T47D (cell line): ENCODE data around the gene GRIN2A.

Experiments used
- DNase-seq, 2 experiments: peaks; one replicate each; pipeline versions ENCODE4 v3.0.0 to v3.0.0-alpha.2; 2011 to 2012; ENCODE audit warnings: low read depth in 1 of 2, low spot score in 1 of 2
- JUND ChIP-seq: IDR thresholded peaks from 2 replicates; pipeline ENCODE4 v1.6.1; 2012; ENCODE audit warnings: low read depth
- in situ Hi-C: cut with HindIII; loops from 2 replicates; pipeline ENCODE4 v1.10.0; 2016; ENCODE audit warnings: low sequenced_read_pairs, low pct_unique_long_range_greater_than_20kb

GRIN2A gene

GRCh38 chr16:9874219-9874618 is 308.0 kb downstream of the GRIN2A start:
- TF ChIP-seq JUND = no peak
- DNase-seq = no peak
- in situ Hi-C loops = no loop called here

DNA sequence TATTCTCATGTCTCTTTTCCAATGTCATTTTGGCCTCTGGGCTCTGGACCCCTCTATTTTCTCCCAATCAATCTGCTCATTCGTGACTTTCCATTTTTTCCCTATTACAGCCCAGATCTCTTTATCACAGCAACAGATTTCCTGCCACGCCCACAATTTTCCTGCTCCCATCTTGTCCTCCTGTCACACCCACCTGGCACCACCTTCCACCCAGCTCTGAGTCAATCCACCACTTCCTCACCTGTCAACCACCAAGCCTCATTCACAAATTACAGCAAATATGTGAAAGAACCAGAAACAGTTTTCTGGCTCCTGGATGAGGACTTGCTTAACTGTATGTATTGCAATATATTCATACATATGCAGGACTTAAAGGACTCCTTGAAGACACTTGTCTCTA is 311.3 kb downstream of the GRIN2A start:
- DNase-seq = no peak
- TF ChIP-seq JUND = no peak
- in situ Hi-C loops = no loop called here

DNA sequence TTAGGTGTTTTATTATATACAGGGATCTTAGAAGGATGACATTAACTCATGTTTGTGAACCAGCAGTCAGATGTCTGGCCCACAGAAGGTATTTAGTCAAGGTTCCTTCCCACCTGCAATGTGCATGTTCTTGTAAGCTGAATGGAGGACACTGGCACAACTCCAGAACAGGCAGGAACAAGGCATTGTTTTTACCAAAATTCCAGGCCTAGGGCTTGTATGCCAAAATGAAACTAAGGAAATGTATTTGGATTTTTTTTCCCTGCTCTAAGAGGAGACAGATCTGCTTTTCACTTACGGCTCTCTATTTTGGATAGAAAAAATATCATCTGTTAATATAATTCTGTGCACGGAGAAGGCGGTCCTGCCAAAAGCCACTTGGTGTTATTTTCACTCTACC is 312.5 kb downstream of the GRIN2A start:
- in situ Hi-C loops = no loop called here
- no peak for TF ChIP-seq JUND
- no peak for DNase-seq

DNA sequence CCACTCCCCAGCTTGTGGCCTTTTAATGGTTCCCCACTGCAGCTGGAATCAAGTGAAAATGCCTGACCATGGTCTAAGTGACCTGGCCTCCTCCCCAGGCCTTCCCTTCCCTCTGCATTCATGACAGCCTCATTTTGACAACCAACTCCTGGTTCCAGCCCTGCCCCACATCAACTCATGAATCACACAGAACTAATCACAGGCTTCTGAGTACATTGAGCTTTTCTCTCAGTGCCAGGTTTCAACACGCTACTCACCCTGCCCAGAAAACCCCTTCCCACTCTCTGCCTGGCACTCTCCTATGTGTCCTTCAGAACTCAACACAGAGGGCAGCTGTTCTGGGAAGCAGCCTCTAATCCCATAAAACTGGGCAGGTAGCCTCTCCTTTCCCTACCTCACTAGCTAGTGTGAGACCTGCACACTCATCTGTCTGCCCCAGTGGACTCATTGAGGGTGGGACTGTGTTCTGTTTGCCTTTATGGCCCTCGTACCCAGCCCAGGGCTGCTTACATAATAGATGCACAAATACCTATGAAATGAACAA is 313.6 kb downstream of the GRIN2A start:
- no peak for DNase-seq
- in situ Hi-C loops = no loop called here
- TF ChIP-seq JUND = no peak

GRCh38 chr16:9867176-9867575 is 315.1 kb downstream of the GRIN2A start:
- no peak for DNase-seq
- in situ Hi-C loops = no loop called here

DNA sequence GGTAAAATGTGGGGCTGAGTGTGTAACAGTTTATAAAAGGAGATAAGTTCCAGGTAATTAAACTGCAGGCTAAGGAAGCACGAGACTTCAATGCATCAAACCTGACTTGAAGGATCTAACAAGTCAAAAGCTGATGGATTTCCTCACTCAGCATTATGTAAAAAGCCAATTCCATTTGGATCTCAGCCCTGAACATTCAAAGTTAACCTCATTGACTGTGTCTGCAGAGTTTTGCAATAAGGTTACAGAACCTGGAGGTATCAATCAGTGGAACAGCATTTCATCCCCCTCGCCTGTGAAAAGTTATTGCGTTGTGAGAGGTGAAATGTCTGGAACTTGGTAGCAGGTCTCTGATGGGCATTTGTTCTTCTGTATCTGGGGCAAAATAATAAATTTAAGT is 317.8 kb downstream of the GRIN2A start:
- in situ Hi-C loops = no loop called here
- DNase-seq = no peak
- no peak for TF ChIP-seq JUND

More at GRCh38 chr16:9867176-9867575, 315.1 kb downstream of the GRIN2A start:
- TF ChIP-seq JUND = no peak

- no peak for TF ChIP-seq JUND
- no peak for DNase-seq
- in situ Hi-C loops = no loop called here
Observed at GRCh38 chr16:9862327-9862726, 319.9 kb downstream of the GRIN2A start.

GRCh38 chr16:9860876-9861275 is 321.4 kb downstream of the GRIN2A start:
- in situ Hi-C loops = no loop called here
- TF ChIP-seq JUND = no peak
- no peak for DNase-seq

DNA sequence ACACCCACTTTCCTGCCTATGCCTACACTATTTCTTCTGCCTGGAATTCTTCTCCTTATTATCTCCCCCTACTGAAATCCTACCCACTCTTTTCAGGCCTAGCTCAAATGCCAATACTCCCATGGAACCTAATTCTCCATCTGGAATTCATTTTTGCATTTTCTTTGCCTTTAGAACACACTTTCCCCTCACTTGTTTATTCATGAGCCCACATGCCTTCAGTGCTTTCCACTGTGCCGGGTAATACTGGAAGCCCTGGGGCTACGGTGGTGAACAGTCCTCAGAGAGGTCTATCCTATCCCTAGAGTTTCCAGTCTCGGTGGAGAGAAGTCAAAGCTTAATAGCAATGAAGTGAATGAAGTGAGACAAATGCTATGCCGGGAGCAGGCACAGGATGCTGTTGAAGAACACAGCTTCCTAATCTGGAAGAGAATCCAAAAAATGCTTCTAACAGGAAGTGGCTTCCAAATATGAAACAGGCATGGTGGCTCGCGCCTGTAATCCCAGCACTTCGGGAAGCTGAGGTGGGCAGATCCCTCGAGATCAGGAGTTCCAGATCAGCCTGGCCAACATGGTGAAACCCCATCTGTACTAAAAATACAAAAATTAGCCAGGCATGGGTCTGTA is 322.4 kb downstream of the GRIN2A start:
- no peak for DNase-seq
- no peak for TF ChIP-seq JUND
- in situ Hi-C loops = no loop called here

DNA sequence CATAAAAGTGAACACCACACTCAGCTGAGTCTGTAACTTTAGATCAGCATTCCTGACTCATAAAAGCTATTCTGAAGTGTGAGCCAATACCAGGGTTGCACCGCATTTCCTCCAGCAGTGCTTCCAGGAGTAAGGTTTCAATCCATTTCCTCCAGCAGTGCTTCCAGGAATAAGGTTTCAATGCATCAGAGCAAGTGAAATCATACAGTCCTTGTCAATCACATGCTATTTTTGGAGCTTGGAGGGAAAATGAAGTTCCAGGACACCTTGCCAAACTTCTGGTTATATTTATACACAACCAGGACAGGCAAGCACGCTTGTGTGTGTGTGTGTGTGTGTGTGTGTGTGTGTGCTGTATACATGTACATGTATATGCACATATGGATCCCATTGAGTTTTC is 327.6 kb downstream of the GRIN2A start:
- no peak for TF ChIP-seq JUND
- in situ Hi-C loops = no loop called here
- no peak for DNase-seq

- no peak for TF ChIP-seq JUND
- DNase-seq = no peak
- in situ Hi-C loops = no loop called here
Observed at GRCh38 chr16:9852003-9852402, 330.2 kb downstream of the GRIN2A start.

DNA sequence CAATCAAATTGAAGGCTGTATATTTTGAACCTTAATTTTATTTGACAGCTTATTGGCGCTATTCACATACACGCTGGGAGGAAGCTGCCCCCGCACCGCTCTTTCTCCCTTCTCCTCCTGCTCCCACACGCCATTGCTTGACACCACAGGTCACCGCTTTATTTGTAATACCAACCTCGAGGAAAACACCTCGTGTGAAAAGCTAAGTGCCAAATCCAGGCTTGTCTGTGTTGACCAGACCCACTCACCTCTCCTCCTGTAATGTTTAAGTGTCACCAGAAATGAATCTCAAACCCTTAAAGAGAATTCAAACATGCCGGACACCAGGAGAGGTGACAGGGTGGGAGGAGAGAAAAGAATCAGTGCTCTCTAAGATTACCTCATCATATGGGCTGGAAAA is 331.4 kb downstream of the GRIN2A start:
- TF ChIP-seq JUND = no peak
- no peak for DNase-seq
- in situ Hi-C loops = no loop called here

GRCh38 chr16:9849697-9850245 is 332.5 kb downstream of the GRIN2A start:
- in situ Hi-C loops = no loop called here
- no peak for TF ChIP-seq JUND
- no peak for DNase-seq

GRCh38 chr16:9847146-9847545 is 335.1 kb downstream of the GRIN2A start:
- DNase-seq = no peak
- TF ChIP-seq JUND = no peak
- in situ Hi-C loops = no loop called here
